Measurements from ENCODE around the gene KCNN1.

- TF ChIP-seq NFRKB (IDR thresholded peaks at IDR 0.05) (no peak), ZNF384 (IDR thresholded peaks at IDR 0.05) (no peak), CTBP1 (IDR thresholded peaks at IDR 0.05; ENCODE audit: borderline replicate concordance) (no peak), BHLHE40 (IDR thresholded peaks at IDR 0.05; ENCODE audit: borderline replicate concordance) (no peak), FOXK2 (IDR thresholded peaks at IDR 0.05) (no peak)
Observed at GRCh38 chr19:17996826-17997316, 30.0 kb downstream of the KCNN1 start.
